Stomach smooth muscle (tissue), 2 donors: ENCODE data around the gene CA6.
"Not testable (repeated sequence)": the region's sequence is repeated elsewhere in the genome, so short reads cannot be mapped to it uniquely, and the experiment has no call there.

Experiments used
- H3K27ac ChIP-seq: one replicate; pipeline ENCODE4 v1.7.0; 2013; ENCODE audit warnings: mild to moderate bottlenecking, low read length, inconsistent platforms
- H3K27me3 ChIP-seq, 2 donors: one replicate each; pipeline ENCODE4 v1.7.0; 2013; ENCODE audit warnings: low read length in 2 of 2; ENCODE audit not compliant: insufficient read depth in 2 of 2, control insufficient read depth in 1 of 2
- H3K36me3 ChIP-seq, 2 donors: one replicate each; pipeline ENCODE4 v1.7.0; 2013; ENCODE audit warnings: low read length in 2 of 2; ENCODE audit not compliant: control insufficient read depth in 2 of 2, insufficient read depth in 2 of 2
- H3K4me1 ChIP-seq: one replicate; pipeline ENCODE4 v1.7.0; 2013; ENCODE audit warnings: low read length; ENCODE audit not compliant: control insufficient read depth, insufficient read depth
- H3K4me3 ChIP-seq, 2 donors: one replicate each; pipeline ENCODE4 v1.7.0; 2013; ENCODE audit warnings: low read length in 2 of 2
- H3K9ac ChIP-seq, 2 donors: one replicate each; pipeline ENCODE4 v1.7.0; 2013; ENCODE audit warnings: low read length in 2 of 2, mild to moderate bottlenecking in 1 of 2
- H3K9me3 ChIP-seq, 2 donors: one replicate each; pipeline ENCODE4 v1.7.0; 2013; ENCODE audit warnings: low read length in 2 of 2; ENCODE audit not compliant: control insufficient read depth in 2 of 2
- donor health status: healthy.
- donor health status: Pancreatic carcinoma.

Gene CA6

GRCh38 chr1:8987881-8988617, 42.4 kb downstream of the CA6 start:
- Histone ChIP-seq H3K9ac (peak overlapping the region in 1 of 2 donors; percentile 10), H3K9me3 (no peaks in the 10 kb centered on the region), H3K27me3 (no peaks in the 10 kb centered on the region), H3K4me3 (no peak overlapping the region), H3K36me3 (no peaks in the 10 kb centered on the region), H3K4me1 (peaks cover 7% of the 10 kb centered on the region), H3K27ac (no peak overlapping the region)

- no peaks in the 10 kb centered on the region for H3K27me3 ChIP-seq
- H3K36me3 ChIP-seq = no peaks in the 10 kb centered on the region
- no peak overlapping the region for H3K4me3 ChIP-seq
- H3K9me3 ChIP-seq = no peaks in the 10 kb centered on the region
- H3K9ac ChIP-seq = no peak overlapping the region
- H3K27ac ChIP-seq = no peak overlapping the region
- peaks cover 7% of the 10 kb centered on the region for H3K4me1 ChIP-seq
These were observed 42.9 kb downstream of the CA6 start for GRCh38 chr1:8988618-8988967.

GRCh38 chr1:8989061-8989460, 43.4 kb downstream of the CA6 start:
- H3K9ac ChIP-seq = no peak overlapping the region
- no peaks in the 10 kb centered on the region for H3K27me3 ChIP-seq

GRCh38 chr1:8989821-8990220, 44.2 kb downstream of the CA6 start:
- Histone ChIP-seq H3K9ac (no peak overlapping the region), H3K4me1 (peaks cover 7% of the 10 kb centered on the region), H3K9me3 (no peaks in the 10 kb centered on the region), H3K36me3 (no peaks in the 10 kb centered on the region), H3K27ac (no peak overlapping the region), H3K27me3 (no peaks in the 10 kb centered on the region), H3K4me3 (no peak overlapping the region)

More at GRCh38 chr1:8989061-8989460, 43.4 kb downstream of the CA6 start:
- Histone ChIP-seq H3K4me1 (peaks cover 7% of the 10 kb centered on the region), H3K9me3 (no peaks in the 10 kb centered on the region), H3K4me3 (no peak overlapping the region), H3K36me3 (no peaks in the 10 kb centered on the region), H3K27ac (no peak overlapping the region)

DNA sequence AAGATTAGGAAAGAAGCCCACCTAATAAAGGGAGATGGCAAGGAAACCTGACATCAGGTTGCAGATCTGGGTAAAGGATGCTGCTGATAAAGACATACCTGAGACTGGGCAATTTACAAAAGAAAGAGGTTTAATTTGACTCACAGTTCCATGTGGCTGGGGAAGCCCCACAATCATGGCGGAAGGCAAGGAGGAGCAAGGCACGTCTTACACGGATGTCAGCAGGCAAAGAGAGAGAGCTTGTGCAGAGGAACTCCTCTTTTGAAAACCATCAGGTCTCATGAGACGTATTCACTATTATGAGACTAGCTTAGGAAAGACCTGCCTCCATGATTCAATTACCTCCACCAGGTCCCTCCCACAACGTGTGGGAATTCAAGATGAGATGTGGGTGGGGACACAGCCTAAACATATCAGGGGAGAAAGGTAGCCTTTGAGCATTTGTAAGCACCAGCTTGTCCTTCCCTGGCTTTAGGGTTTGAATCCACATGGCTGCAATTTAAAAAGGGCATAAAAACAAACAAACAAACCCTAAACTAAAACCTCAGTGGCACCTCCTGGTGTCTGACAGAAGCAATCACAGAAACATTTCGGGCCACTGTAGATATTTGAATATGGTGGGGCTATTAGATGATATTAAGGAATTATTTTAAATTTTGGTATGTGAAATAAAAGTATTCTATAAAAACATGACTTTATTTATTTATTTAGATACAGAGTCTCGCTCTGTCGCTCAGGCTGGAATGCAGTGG, 47.4 kb downstream of the CA6 start:
- Histone ChIP-seq H3K27me3 (no peaks in the 10 kb centered on the region), H3K27ac (no peak overlapping the region), H3K9ac (no peak overlapping the region), H3K9me3 (no peaks in the 10 kb centered on the region), H3K36me3 (no peaks in the 10 kb centered on the region), H3K4me3 (no peak overlapping the region), H3K4me1 (no peaks in the 10 kb centered on the region)

- H3K9ac ChIP-seq, H3K9me3 ChIP-seq, H3K36me3 ChIP-seq, H3K27ac ChIP-seq, H3K27me3 ChIP-seq, H3K4me3 ChIP-seq, H3K4me1 ChIP-seq: not testable (repeated sequence)
These were observed 48.5 kb downstream of the CA6 start for GRCh38 chr1:8993962-8994675.

DNA sequence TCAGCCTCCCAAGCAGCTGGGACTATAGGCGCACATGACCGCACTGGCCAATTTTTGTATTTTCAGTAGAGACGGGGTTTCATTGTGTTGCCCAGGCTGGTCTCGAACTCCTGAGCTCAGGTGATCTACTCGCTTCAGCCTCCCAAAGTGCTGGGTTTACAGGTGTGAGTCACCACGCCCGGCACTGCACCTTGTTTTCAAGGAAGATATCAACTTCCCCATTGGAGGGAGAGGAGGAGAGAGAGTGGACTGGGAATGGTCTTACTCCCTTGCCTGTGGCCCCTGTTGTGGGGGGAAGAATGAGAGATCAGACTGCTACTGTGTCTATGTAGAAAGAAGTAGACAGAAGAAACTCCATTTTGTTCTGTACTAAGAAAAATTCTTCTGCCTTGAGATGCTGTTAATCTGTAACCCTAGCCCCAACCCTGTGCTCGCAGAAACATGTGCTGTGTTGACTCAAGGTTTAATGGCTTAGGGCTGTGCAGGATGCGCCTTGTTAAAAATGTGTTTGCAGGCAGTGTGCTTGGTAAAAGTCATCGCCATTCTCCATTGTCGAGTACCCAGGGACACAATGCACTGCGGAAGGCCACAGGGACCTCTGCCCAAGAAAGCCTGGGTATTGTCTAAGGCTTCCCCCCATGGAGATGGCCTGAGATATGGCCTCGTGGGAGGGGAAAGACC, 56.0 kb downstream of the CA6 start:
- H3K4me3 ChIP-seq, H3K4me1 ChIP-seq, H3K27me3 ChIP-seq, H3K36me3 ChIP-seq, H3K27ac ChIP-seq, H3K9ac ChIP-seq, H3K9me3 ChIP-seq: not testable (repeated sequence)

- not testable (repeated sequence) for H3K27me3 ChIP-seq, H3K36me3 ChIP-seq, H3K4me1 ChIP-seq, H3K9ac ChIP-seq, H3K27ac ChIP-seq, H3K9me3 ChIP-seq, H3K4me3 ChIP-seq
These were observed 56.5 kb downstream of the CA6 start for GRCh38 chr1:9002215-9002560.

DNA sequence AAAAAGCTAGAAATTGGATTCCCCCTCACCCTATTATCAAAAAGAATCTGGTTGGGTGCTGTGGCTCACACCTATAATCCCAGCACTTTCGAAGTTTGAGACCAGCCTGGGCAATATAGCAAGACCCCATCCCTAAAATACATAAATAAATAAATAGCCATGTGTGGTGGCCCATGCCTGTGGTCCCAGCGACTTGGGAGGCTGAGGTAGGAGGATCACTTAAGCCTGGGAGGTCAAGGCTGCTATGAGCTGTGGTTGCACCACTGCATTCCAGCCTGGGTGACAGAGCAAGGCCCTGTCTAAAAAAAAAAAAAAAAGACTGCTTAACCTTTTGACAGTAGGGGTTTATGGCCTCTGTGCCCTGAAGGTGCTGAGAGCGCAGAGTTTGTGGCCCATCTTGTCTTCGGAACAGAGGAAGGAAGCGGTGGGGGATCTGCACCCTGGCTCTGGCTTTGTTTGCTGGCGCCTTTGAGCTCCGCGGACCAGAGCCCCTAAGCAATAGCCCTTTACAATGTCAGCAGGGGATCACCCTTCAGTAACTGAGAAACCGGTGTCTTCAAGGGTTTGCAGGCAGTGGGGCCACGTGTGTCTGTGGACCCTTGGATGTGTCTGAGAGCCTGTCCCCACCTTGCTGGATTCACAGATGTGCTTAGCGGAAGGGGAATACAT, 58.5 kb downstream of the CA6 start:
- Histone ChIP-seq H3K27me3 (no peaks in the 10 kb centered on the region), H3K27ac (no peak overlapping the region), H3K4me3 (no peak overlapping the region), H3K4me1 (no peaks in the 10 kb centered on the region), H3K36me3 (no peaks in the 10 kb centered on the region), H3K9me3 (no peaks in the 10 kb centered on the region), H3K9ac (no peak overlapping the region)

DNA sequence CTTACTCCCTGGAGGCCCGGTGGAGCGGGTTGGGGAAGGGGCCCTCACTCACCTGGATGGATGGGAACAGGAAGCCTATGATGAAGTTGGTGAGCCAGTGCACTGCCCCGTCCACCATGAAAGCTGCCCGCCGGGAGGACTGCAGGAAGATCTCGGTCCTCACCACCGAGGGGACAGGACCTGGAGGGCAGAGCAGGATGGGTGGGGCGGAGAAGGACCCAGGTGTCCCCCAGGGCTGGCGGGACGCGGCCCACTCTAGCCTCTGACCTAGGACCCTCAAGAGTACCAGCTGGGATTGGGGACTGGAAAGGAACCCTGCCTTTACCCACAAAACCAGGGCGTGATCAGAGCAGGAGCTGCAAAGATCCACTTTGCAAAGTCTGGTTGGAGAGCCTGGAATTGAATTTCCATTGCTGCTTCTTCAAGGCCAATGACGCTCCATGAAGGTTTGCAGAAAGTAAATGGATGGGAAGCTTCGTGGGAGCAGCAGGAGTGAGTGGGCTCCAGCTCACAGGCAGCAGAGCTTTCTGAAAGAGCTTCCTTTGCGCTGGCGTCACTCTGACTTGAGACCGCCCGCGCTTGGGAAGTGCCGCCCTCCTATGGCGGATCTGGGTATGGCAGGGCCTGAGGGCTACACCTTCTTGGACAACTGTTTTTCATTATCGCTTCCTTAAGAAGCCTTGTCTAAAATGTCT, 59.2 kb downstream of the CA6 start:
- no peaks in the 10 kb centered on the region for H3K4me1 ChIP-seq
- H3K27me3 ChIP-seq = no peaks in the 10 kb centered on the region
- H3K9me3 ChIP-seq = no peaks in the 10 kb centered on the region
- no peak overlapping the region for H3K27ac ChIP-seq
- H3K9ac ChIP-seq = no peak overlapping the region
- no peaks in the 10 kb centered on the region for H3K36me3 ChIP-seq
- no peak overlapping the region for H3K4me3 ChIP-seq
